ENCODE measurements around the gene GPNMB.

- no peak for TF ChIP-seq SMC3 (IDR thresholded peaks at IDR 0.05; ENCODE audit: low read depth, low read length)
- TF ChIP-seq POLR2A (IDR thresholded peaks at IDR 0.05; ENCODE audit: low read depth, low read length): no peak
- TF ChIP-seq RAD21 (IDR thresholded peaks at IDR 0.05; ENCODE audit: low read length): no peak
- no peak for TF ChIP-seq CTCF (conservative IDR thresholded peaks at IDR 0.05; ENCODE audit: low read depth, low read length)
- TF ChIP-seq CEBPB (IDR thresholded peaks at IDR 0.05; ENCODE audit: low read depth, low read length): no peak
- no peak for TF ChIP-seq MXI1 (IDR thresholded peaks at IDR 0.05; ENCODE audit: borderline replicate concordance, low read depth, low read length)
- no peak for TF ChIP-seq RFX5 (IDR thresholded peaks at IDR 0.05; ENCODE audit: low read depth, low read length)
- TF ChIP-seq MAFK (IDR thresholded peaks at IDR 0.05; ENCODE audit: low read depth, low read length): no peak
- no peak for TF ChIP-seq USF2 (IDR thresholded peaks at IDR 0.05; ENCODE audit: low read depth, low read length)
- TF ChIP-seq CHD1 (IDR thresholded peaks at IDR 0.05; ENCODE audit: low read depth, low read length): no peak
- no peak for TF ChIP-seq BHLHE40 (IDR thresholded peaks at IDR 0.05; ENCODE audit: low read depth, low read length)
- TF ChIP-seq MAZ (IDR thresholded peaks at IDR 0.05; ENCODE audit: borderline replicate concordance, low read depth, low read length): no peak
Observed at GRCh38 chr7:23234569-23235296, 11.8 kb upstream of the GPNMB start.
